HepG2 (cell line): ENCODE data around the gene SNX19. TPM values are rescaled to one million over a fixed set of nuclear protein-coding genes. Genes with fewer than 3 reads are reported as not detected.

Source experiments
- AGO1 ChIP-seq: fragments of 200-400 bp; formaldehyde crosslinking; IDR thresholded peaks from 2 replicates; pipeline ENCODE4 v1.6.1; 2017; ENCODE audit warnings: mild to moderate bottlenecking, low read depth, low read length, moderate library complexity; ENCODE audit not compliant: poor library complexity, severe bottlenecking
- ARHGAP35 ChIP-seq: sonication (generic); formaldehyde crosslinking; IDR thresholded peaks from 2 replicates; pipeline ENCODE4 v1.9.0; 2022; ENCODE audit warnings: mild to moderate bottlenecking, inconsistent platforms, moderate library complexity, missing genetic modification reagents, borderline replicate concordance
- ARID3A ChIP-seq: IDR thresholded peaks from 2 replicates; pipeline ENCODE4 v1.6.1; 2012; ENCODE audit warnings: low read depth, low read length, improper control_type of control experiment
- BCLAF1 ChIP-seq: fragments of 450-650 bp; IDR thresholded peaks from 2 replicates; pipeline ENCODE4 v1.6.1; 2017; ENCODE audit warnings: mild to moderate bottlenecking
- CCDC6 ChIP-seq: sonication (generic); formaldehyde crosslinking; IDR thresholded peaks from 2 replicates; pipeline ENCODE4 v1.8.1; 2022; ENCODE audit warnings: mild to moderate bottlenecking, missing genetic modification reagents, moderate library complexity
- DR1 ChIP-seq: sonication (generic); formaldehyde crosslinking; IDR thresholded peaks from 2 replicates; pipeline ENCODE4 v1.8.0; 2021; ENCODE audit warnings: mild to moderate bottlenecking, missing genetic modification reagents, inconsistent platforms
- FOSL1 ChIP-seq: sonication (generic); formaldehyde crosslinking; IDR thresholded peaks from 2 replicates; pipeline ENCODE4 v1.9.0; 2021; ENCODE audit warnings: missing genetic modification reagents, borderline replicate concordance
- FOXA1 ChIP-seq, 2 experiments: fragments of 450-650 bp in 1 of 2; sonication (generic) in 1 of 2; formaldehyde crosslinking in 1 of 2; IDR thresholded peaks; 2 replicates each; pipeline versions ENCODE4 v1.4.0 to v1.6.1; 2016 to 2020; ENCODE audit warnings: missing genetic modification reagents in 1 of 2
- FOXA3 ChIP-seq: IDR thresholded peaks from 2 replicates; pipeline ENCODE4 v1.6.1; 2016; ENCODE audit warnings: missing genetic modification reagents, missing compliant biosample characterization
- KDM5B ChIP-seq: sonication (generic); formaldehyde crosslinking; IDR thresholded peaks from 2 replicates; pipeline ENCODE4 v1.4.0; 2020; ENCODE audit warnings: missing genetic modification reagents, mild to moderate bottlenecking, borderline replicate concordance
- NFKBIZ ChIP-seq: IDR thresholded peaks from 2 replicates; pipeline ENCODE4 v1.6.1; 2018; ENCODE audit warnings: missing genetic modification reagents, missing compliant biosample characterization
- NR2C2 ChIP-seq: sonication (generic); formaldehyde crosslinking; IDR thresholded peaks from 2 replicates; pipeline ENCODE4 v1.4.0; 2020; ENCODE audit warnings: missing genetic modification reagents, mild to moderate bottlenecking, moderate library complexity, borderline replicate concordance
- PHF21A ChIP-seq: sonication (generic); formaldehyde crosslinking; IDR thresholded peaks from 2 replicates; pipeline ENCODE4 v1.5.0; 2020; ENCODE audit warnings: mild to moderate bottlenecking, missing genetic modification reagents
- SALL2 ChIP-seq: sonication (generic); formaldehyde crosslinking; IDR thresholded peaks from 2 replicates; pipeline ENCODE4 v1.8.1; 2023; ENCODE audit warnings: mild to moderate bottlenecking, missing genetic modification reagents, inconsistent platforms
- SCMH1 ChIP-seq: sonication (generic); formaldehyde crosslinking; IDR thresholded peaks from 2 replicates; pipeline ENCODE4 v1.9.0; 2021; ENCODE audit warnings: missing genetic modification reagents, mild to moderate bottlenecking, borderline replicate concordance
- SOX13 ChIP-seq, 3 experiments: fragments of 450-650 bp in 1 of 3; sonication (generic) in 1 of 3; formaldehyde crosslinking in 1 of 3; IDR thresholded peaks in 2 of 3; conservative IDR thresholded peaks in 1 of 3; 2 replicates each; pipeline versions ENCODE4 v1.5.0 to v1.6.1; 2016 to 2020; ENCODE audit warnings: antibody characterized with exemption in 1 of 3, mild to moderate bottlenecking in 1 of 3, missing compliant biosample characterization in 1 of 3, missing genetic modification reagents in 1 of 3, moderate library complexity in 1 of 3
- TGIF2 ChIP-seq: IDR thresholded peaks from 2 replicates; pipeline ENCODE4 v1.6.1; 2016; ENCODE audit warnings: control low read depth, missing compliant biosample characterization
- TMF1 ChIP-seq: sonication (generic); formaldehyde crosslinking; IDR thresholded peaks from 2 replicates; pipeline ENCODE4 v1.8.1; 2022; ENCODE audit warnings: low read depth, missing genetic modification reagents
- ZFP1 ChIP-seq: IDR thresholded peaks from 2 replicates; pipeline ENCODE4 v1.6.1; 2016
- ZNF274 ChIP-seq: sonication (generic); formaldehyde crosslinking; IDR thresholded peaks from 2 replicates; pipeline ENCODE4 v1.5.1; 2020; ENCODE audit warnings: mild to moderate bottlenecking, missing genetic modification reagents
- ZNF33A ChIP-seq: sonication (generic); formaldehyde crosslinking; IDR thresholded peaks from 2 replicates; pipeline ENCODE4 v1.5.1; 2020; ENCODE audit warnings: missing genetic modification reagents, mild to moderate bottlenecking, moderate library complexity, borderline replicate concordance
- ZNF503 ChIP-seq: sonication (generic); formaldehyde crosslinking; IDR thresholded peaks from 2 replicates; pipeline ENCODE4 v1.4.0; 2020; ENCODE audit warnings: missing genetic modification reagents
- ZNF747 ChIP-seq: sonication (generic); formaldehyde crosslinking; IDR thresholded peaks from 2 replicates; pipeline ENCODE4 v1.8.1; 2023; ENCODE audit warnings: missing genetic modification reagents, mild to moderate bottlenecking, borderline replicate concordance
- ZNF790 ChIP-seq: sonication (generic); formaldehyde crosslinking; IDR thresholded peaks from 2 replicates; pipeline ENCODE4 v1.8.0; 2022; ENCODE audit warnings: missing genetic modification reagents, mild to moderate bottlenecking, borderline replicate concordance
- ZNF850 ChIP-seq: sonication (generic); formaldehyde crosslinking; conservative IDR thresholded peaks from 2 replicates; pipeline ENCODE4 v1.9.0; 2021; ENCODE audit warnings: mild to moderate bottlenecking, missing genetic modification reagents
- ZNF878 ChIP-seq: sonication (generic); formaldehyde crosslinking; IDR thresholded peaks from 2 replicates; pipeline ENCODE4 v1.8.1; 2023; ENCODE audit warnings: mild to moderate bottlenecking, missing genetic modification reagents, moderate library complexity
- polyA plus RNA-seq, 8 experiments: library from polyadenylated mRNA; depleted of rRNA in 3 of 8; stranded (reverse) in 7 of 8; unstranded in 1 of 8; fragments of >200 nt; fragmentation: Illumina TruSeq in 4 of 8; extraction: Trizol in 4 of 8; gene quantifications; 2 replicates each; pipeline versions ENCODE4 v1.2.1 to v1.2.3, GENCODE V29; 2011 to 2016; ENCODE audit warnings: low read depth in 4 of 8, missing spikeins in 1 of 8, mixed read lengths in 1 of 8; ENCODE audit not compliant: insufficient read depth in 1 of 8
- total RNA-seq, 5 experiments: library from RNA; depleted of rRNA; stranded (reverse); fragments of >200 nt; fragmentation: Illumina TruSeq; extraction: Trizol; gene quantifications; 2 replicates each; pipeline ENCODE4 v1.2.3, GENCODE V29; 2016; ENCODE audit warnings: low read depth in 1 of 5

The SNX19 gene
- total and polyA plus RNA-seq, 2 of the 13 experiments (the other 11 are each of a cell fraction or from before 2014, with no cell fraction given): 0.13 to 0.27 TPM

DNA sequence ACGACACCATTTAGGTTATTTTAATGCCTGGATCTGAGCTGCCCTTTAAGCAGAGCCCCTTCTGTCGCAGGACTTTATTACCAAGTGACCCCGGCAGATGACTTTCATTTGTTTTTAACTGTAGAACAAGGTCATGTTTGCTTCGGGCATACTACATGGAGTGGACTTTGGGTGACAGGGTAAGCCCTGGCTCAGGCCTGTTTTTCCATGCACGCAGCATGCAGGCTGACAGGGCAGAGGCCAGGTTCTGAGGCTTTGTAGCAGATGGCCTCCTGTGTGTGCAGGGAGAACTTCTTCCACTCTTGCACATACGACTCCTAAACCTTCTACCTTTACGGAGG lies 50.5 kb downstream of the SNX19 start (continued):
- TF ChIP-seq ARHGAP35 (CRISPR knock-in tag): no peak
- TF ChIP-seq SALL2 (CRISPR knock-in tag): no peak
- TF ChIP-seq FOXA1 (IDR thresholded peaks at IDR 0.05): no peak
- TF ChIP-seq FOXA1 (CRISPR knock-in tag; IDR thresholded peaks at IDR 0.05): no peak
- TF ChIP-seq ZFP1 (CRISPR knock-in tag): no peak
- TF ChIP-seq PHF21A (CRISPR knock-in tag): no peak
- TF ChIP-seq DR1: no peak
- 0 out of 2 replicates have a peak, but pooled peaks have one; percentile 43 for TF ChIP-seq TGIF2
- no peak for TF ChIP-seq NR2C2 (CRISPR knock-in tag)
- no peak for TF ChIP-seq SOX13 (IDR thresholded peaks at IDR 0.05)
- peak in 1 of 2 experiments; percentile 26; a peak in 1 of 4 replicates for TF ChIP-seq SOX13 (CRISPR knock-in tag; conservative IDR thresholded peaks at IDR 0.05 in 1 of 2, IDR thresholded peaks at IDR 0.05 in 1 of 2)
- no peak for TF ChIP-seq ZNF274
- no peak for TF ChIP-seq ARID3A
- no peak for TF ChIP-seq SCMH1 (CRISPR knock-in tag)
- TF ChIP-seq FOSL1 (CRISPR knock-in tag): no peak
- no peak for TF ChIP-seq ZNF747 (CRISPR knock-in tag)
- TF ChIP-seq ZNF878 (CRISPR knock-in tag): peak; percentile 49; the same call in 1 of the 2 replicates
- TF ChIP-seq ZNF850: no peak
- no peak for TF ChIP-seq TMF1 (CRISPR knock-in tag)
- TF ChIP-seq CCDC6 (CRISPR knock-in tag): no peak
- TF ChIP-seq ZNF790: no peak
- TF ChIP-seq NFKBIZ (CRISPR knock-in tag): no peak
- TF ChIP-seq ZNF33A (CRISPR knock-in tag): no peak
- TF ChIP-seq ZNF503 (CRISPR knock-in tag): no peak
- no peak for TF ChIP-seq BCLAF1
- no peak for TF ChIP-seq AGO1
- TF ChIP-seq FOXA3 (CRISPR knock-in tag): no peak
- TF ChIP-seq KDM5B (CRISPR knock-in tag): no peak; the same call in 1 of the 2 replicates
